Effector memory CD4-positive, alpha-beta T cell (primary cell): ENCODE data around the gene VASP.

Experiments
- DNase-seq, 3 donors: peaks; one replicate each; pipeline ENCODE4 v3.0.0-alpha.2; 2020
- H3K27ac ChIP-seq: 2 replicates; pipeline ENCODE4 v1.7.0; 2013; ENCODE audit warnings: mild to moderate bottlenecking, low read length, moderate library complexity; ENCODE audit not compliant: insufficient read depth, poor library complexity, severe bottlenecking
- H3K27me3 ChIP-seq: replicated peaks from 2 replicates; pipeline ENCODE4 v1.7.0; 2013; ENCODE audit warnings: mild to moderate bottlenecking, low read length; ENCODE audit not compliant: insufficient read depth, control insufficient read depth, poor library complexity, severe bottlenecking
- H3K36me3 ChIP-seq: 2 replicates; pipeline ENCODE4 v1.7.0; 2013; ENCODE audit warnings: mild to moderate bottlenecking, low read length, moderate library complexity; ENCODE audit not compliant: control insufficient read depth, insufficient read depth
- H3K4me1 ChIP-seq: 2 replicates; pipeline ENCODE4 v1.7.0; 2013; ENCODE audit warnings: low read length, mild to moderate bottlenecking; ENCODE audit not compliant: control insufficient read depth, insufficient read depth, poor library complexity, severe bottlenecking
- H3K4me3 ChIP-seq: 2 replicates; pipeline ENCODE4 v1.7.0; 2013; ENCODE audit warnings: low read length, low read depth, mild to moderate bottlenecking; ENCODE audit not compliant: insufficient read depth, poor library complexity, severe bottlenecking
- H3K9me3 ChIP-seq: 2 replicates; pipeline ENCODE4 v1.7.0; 2013; ENCODE audit warnings: mild to moderate bottlenecking, low read length, moderate library complexity; ENCODE audit not compliant: control insufficient read depth

Gene VASP

DNA sequence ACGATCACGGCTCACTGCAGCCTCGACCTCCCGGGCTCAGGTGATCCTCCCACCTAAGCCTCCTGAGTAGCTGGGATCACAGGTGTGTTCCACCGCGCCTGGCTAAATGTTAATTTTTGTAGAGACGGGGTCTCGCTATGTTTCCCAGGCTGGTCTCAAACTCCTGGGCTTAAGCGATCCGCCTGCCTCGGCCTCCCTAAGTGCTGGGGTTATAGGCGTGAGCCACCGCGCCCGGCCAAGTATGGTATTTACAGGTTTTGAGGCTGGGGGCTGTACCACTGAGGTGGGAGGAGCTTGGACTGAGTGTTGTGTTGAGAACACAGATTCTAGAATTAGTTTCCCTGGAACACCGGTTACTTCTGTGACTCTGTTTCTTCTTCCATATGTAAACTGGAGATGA is 9.5 kb upstream of the VASP start:
- peaks cover 5% of the 10 kb centered on the region for H3K27me3 ChIP-seq
- H3K4me1 ChIP-seq = peaks cover 38% of the 10 kb centered on the region

DNA sequence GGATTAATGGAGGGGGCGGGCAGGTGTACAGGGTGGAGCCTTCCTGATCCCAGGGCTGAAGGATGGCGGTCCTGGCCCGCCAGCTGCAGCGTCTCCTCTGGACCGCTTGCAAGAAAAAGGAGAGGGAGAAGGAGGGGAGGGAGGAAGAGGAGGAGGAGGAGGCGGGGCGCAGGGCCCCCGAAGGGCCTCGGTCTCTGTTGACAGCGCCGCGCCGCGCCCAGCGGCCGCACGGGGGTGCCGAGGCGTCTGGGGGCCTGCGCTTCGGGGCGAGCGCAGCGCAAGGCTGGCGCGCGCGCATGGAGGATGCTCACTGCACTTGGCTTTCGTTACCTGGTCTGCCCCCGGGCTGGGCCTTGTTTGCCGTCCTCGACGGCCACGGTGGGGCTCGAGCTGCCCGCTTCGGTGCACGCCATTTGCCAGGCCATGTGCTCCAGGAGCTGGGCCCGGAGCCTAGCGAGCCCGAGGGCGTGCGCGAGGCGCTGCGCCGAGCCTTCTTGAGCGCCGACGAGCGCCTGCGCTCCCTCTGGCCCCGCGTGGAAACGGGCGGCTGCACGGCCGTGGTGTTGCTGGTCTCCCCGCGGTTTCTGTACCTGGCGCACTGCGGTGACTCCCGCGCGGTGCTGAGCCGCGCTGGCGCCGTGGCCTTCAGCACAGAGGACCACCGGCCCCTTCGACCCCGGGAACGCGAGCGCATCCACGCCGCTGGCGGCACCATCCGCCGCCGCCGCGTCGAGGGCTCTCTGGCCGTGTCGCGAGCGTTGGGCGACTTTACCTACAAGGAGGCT is 8.7 kb upstream of the VASP start, which contains the start of gene PPM1N:
TSS of gene PPM1N (plus strand) at position 33 of the 785 bp plus-strand sequence. CDS start at position 63, 30 bp downstream.
- peak in 2 of 3 donors; percentile 37 to 44 for DNase-seq
- H3K36me3 ChIP-seq = no peaks in the 10 kb centered on the region
- H3K4me1 ChIP-seq = peaks cover 31% of the 10 kb centered on the region
- H3K9me3 ChIP-seq = no peaks in the 10 kb centered on the region
- no peaks in the 10 kb centered on the region for H3K27me3 ChIP-seq
- peak within 1 kb of the TSS; percentile 47 for H3K4me3 ChIP-seq
- peak within 1 kb of the TSS; percentile 2 for H3K27ac ChIP-seq

More for the DNA sequence above, 9.5 kb upstream of the VASP start:
- H3K27ac ChIP-seq = no peak overlapping the region
- H3K4me3 ChIP-seq = no peak overlapping the region
- no peaks in the 10 kb centered on the region for H3K36me3 ChIP-seq
- no peaks in the 10 kb centered on the region for H3K9me3 ChIP-seq
- no peak for DNase-seq

DNA sequence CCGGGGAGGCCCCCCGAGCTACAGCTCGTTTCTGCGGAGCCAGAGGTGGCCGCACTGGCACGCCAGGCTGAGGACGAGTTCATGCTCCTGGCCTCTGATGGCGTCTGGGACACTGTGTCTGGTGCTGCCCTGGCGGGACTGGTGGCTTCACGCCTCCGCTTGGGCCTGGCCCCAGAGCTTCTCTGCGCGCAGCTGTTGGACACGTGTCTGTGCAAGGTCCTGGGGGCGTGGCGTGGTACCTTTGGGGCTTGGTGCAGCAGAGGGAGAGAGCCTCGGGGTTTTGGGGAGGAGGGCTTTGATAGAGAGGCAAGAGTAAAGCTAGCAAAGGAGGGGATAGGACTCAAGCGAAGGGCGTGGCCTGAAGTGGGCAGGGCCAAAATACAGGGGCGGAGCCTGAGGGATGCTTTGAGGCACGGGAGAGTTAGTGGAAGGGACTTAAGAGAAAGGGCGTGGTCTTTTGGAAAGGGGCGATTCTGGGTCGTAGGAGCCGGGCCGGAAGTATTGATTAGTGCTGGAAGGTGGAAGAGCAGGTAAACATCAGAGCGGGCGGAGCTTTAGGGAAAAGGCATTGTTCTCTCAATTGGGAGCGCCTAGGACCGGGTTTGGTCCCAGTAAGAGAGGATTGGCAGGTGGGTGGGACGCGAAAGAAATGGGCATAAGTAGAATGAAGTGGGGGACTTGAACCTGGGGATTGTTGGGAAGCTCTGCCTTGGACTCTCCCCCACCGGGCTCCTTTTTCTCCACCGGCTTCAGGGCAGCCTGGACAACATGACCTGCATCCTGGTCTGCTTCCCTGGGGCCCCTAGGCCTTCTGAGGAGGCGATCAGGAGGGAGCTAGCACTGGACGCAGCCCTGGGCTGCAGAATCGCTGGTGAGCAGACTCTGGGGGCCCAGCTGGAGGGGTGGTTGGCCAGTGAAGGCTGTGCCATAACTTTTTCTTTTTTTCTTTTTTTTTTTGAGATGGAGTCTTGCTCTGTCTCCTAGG is 7.8 kb upstream of the VASP start:
- peak overlapping the region; percentile 47 for H3K4me3 ChIP-seq
- H3K27me3 ChIP-seq = no peaks in the 10 kb centered on the region
- DNase-seq = peak in 2 of 3 donors; percentile 47 to 54

DNA sequence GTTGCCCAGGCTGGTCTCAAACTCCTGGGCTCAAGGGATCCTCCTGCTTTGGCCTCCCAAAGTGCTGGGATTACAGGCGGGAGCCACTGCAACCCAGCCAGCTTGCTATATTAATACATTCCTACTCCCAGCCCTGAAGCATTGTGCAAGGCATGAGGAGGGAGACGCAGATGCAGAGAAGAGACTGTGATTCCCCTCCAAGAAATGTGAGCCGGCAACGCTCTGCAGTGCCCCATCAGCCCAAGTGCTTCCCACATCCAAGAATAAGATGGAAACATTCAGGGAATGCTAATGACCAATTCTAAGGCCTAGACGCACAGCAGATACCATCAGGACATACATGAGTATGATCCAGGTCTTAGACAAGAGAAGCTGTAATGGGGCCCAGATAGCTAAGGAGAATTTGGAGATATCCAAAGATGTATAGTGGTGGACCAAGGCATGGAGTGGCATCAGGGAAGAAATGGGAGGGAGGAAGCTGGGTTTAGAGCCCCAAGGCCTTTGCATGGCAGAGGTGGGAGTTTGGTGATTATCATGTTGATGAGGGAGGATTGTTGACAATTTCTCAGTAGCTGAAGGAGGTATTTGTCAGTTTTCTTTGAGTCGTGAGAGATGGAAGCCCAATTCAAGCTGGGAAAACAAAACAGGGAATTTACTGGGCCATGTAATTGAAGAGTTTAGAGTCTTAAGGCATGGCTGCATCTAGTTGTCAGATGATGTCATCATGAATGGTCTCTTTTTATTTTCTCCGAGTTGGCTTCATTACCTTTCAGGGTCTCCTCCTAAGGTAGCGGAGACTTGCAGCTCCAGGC is 6.2 kb upstream of the VASP start:
- Histone ChIP-seq H3K9me3 (no peaks in the 10 kb centered on the region), H3K36me3 (no peaks in the 10 kb centered on the region), H3K27ac (no peak overlapping the region), H3K4me3 (no peak overlapping the region), H3K4me1 (peaks cover 34% of the 10 kb centered on the region), H3K27me3 (no peaks in the 10 kb centered on the region)
- DNase-seq = no peak

More for the DNA sequence above, 7.8 kb upstream of the VASP start:
- H3K9me3 ChIP-seq = no peaks in the 10 kb centered on the region
- H3K36me3 ChIP-seq = no peaks in the 10 kb centered on the region
- peaks cover 31% of the 10 kb centered on the region for H3K4me1 ChIP-seq
- H3K27ac ChIP-seq = no peak overlapping the region

DNA sequence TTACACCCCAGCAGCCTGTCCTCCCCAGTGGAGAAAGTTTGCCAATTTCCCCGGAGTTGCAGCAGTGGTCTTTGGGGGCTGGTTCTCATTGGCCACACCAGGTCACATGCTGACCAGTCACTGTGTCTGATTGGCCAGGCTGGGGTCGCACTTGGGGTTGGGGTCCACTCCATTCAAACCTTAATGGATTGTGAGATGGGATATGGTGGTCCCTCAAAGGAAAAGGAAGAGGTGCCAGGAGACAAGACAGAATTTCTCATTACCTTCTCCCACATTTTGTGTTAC is 5.6 kb upstream of the VASP start:
- Histone ChIP-seq H3K4me1 (peaks cover 31% of the 10 kb centered on the region), H3K36me3 (no peaks in the 10 kb centered on the region), H3K4me3 (no peak overlapping the region), H3K27ac (no peak overlapping the region), H3K9me3 (no peaks in the 10 kb centered on the region), H3K27me3 (no peaks in the 10 kb centered on the region)
- DNase-seq = no peak

DNA sequence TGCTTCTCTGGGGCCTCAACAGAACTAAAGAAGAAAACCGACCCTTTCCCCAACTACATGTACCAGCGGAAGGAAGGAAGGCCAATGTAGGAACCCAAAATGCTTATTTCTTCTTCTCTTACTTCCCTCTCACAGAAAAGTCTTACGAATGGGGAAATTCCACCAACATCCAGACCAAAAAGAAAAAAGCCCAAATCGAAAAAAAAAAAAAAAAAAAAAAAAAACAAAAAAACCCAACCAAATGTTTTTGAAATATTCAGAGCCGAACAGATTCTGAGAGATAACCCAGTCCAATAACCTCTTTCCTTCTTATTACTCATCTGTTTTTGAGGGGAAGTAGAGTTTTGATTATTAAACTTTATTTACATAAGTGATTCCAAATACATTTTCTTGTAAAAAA is 5.2 kb upstream of the VASP start:
- Histone ChIP-seq H3K4me3 (no peak overlapping the region), H3K27ac (no peak overlapping the region), H3K27me3 (no peaks in the 10 kb centered on the region), H3K36me3 (no peaks in the 10 kb centered on the region), H3K4me1 (peaks cover 32% of the 10 kb centered on the region), H3K9me3 (no peaks in the 10 kb centered on the region)
- DNase-seq = no peak

DNA sequence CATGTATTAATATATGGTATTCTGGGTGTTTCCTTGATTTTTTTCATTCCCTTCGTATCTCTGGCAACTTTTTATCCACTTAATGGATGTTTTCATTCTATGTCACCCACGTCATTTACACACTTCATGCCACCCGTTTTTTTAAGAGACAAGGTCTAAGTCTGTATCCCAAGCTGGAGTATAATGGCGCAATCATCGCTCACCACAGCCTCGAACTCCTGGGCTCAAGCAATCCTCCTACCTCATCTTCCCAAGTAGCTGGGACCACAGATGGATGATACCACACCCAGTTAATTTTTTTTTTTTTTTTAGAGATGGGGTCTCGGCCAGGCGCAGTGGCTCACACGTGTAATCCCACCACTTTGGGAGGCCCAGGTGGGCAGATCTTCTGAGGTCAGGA is 3.4 kb upstream of the VASP start:
- H3K27me3 ChIP-seq = no peaks in the 10 kb centered on the region
- no peak for DNase-seq
- H3K9me3 ChIP-seq = no peaks in the 10 kb centered on the region
- peaks cover 19% of the 10 kb centered on the region for H3K4me1 ChIP-seq
- H3K27ac ChIP-seq = no peak overlapping the region
- H3K36me3 ChIP-seq = no peaks in the 10 kb centered on the region
- H3K4me3 ChIP-seq = no peak overlapping the region

DNA sequence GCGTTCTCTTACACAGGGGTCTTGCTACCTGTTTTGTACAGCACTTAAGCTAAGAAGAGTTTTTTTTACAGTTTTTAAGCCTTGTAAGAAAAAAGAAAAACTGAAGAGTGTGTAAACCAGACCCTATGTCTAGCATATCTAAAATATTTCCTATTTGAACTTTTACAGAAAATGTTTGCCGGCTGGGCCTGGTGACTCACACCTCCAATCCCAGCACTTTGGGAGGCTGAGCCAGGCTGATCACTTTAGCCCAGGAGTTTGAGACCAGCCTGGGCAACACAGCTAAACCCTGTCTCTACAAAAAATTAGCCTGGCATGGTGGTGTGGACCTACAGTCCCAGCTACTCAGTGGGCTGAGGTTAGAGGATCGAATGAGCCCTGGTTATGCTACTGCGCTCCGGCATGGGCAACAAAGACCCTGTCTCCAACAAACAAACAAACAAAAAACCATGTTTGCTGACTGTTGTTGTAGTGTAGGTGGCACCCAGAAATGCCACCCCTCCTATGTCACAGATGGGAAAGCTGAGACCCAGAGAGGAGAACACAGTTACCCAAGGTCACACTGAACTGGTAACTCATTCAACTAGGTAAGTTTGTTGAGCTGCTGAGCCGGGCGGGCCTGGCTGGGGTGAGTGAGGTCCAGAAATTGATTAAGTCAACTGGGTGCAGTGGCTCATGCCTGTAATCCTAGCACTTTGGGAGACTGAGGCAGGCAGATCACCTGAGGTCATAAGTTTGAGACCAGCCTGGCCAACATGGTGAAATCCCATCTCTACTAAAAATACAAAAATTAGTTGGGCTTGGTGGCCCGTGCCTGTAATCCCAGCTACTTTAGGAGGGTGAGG is 1.9 kb upstream of the VASP start:
- Histone ChIP-seq H3K4me1 (peaks cover 18% of the 10 kb centered on the region), H3K4me3 (no peak overlapping the region), H3K9me3 (no peaks in the 10 kb centered on the region), H3K27ac (peak overlapping the region; percentile 93), H3K36me3 (no peaks in the 10 kb centered on the region), H3K27me3 (no peaks in the 10 kb centered on the region)
- DNase-seq = no peak

DNA sequence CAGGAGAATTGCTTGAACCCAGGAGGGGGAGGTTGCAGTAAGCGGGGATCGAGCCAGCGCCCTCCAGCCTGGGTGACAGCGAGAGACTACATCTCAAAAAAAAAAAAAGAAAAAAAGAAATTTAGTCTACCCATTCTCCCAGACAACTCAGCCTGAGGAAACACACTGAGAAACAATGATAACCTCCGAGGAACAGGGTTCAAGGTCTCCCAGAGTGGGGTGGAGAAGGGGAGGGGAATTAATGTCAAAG is 1.4 kb upstream of the VASP start:
- Histone ChIP-seq H3K27ac (peak overlapping the region; percentile 93), H3K9me3 (no peaks in the 10 kb centered on the region), H3K4me1 (peaks cover 18% of the 10 kb centered on the region), H3K4me3 (peak overlapping the region; percentile 80), H3K27me3 (no peaks in the 10 kb centered on the region), H3K36me3 (no peaks in the 10 kb centered on the region)
- no peak for DNase-seq
